Trophoblast cell (in vitro differentiated cells and primary cell): Measurements from ENCODE around the gene CEP41.

Experiments
- DNase-seq, 2 donors: peaks; one replicate each; pipeline ENCODE4 v3.0.0-alpha.2; 2016
- H2AFZ ChIP-seq: 2 replicates; pipeline ENCODE4 v1.6.1; 2013; ENCODE audit warnings: low read length, moderate library complexity, mild to moderate bottlenecking; ENCODE audit not compliant: insufficient read depth, poor library complexity
- H2AK5ac ChIP-seq: 2 replicates; pipeline ENCODE4 v1.6.1; 2013; ENCODE audit warnings: mild to moderate bottlenecking, low read length
- H2BK120ac ChIP-seq: 2 replicates; pipeline ENCODE4 v1.6.1; 2013; ENCODE audit warnings: low read length, mild to moderate bottlenecking, moderate library complexity; ENCODE audit not compliant: insufficient read depth, poor library complexity
- H2BK12ac ChIP-seq: 2 replicates; pipeline ENCODE4 v1.6.1; 2013; ENCODE audit warnings: mild to moderate bottlenecking, low read length, moderate library complexity
- H2BK5ac ChIP-seq: 2 replicates; pipeline ENCODE4 v1.6.1; 2013; ENCODE audit warnings: low read length, low read depth, moderate library complexity, mild to moderate bottlenecking; ENCODE audit not compliant: poor library complexity
- H3K14ac ChIP-seq: 2 replicates; pipeline ENCODE4 v1.6.1; 2013; ENCODE audit warnings: mild to moderate bottlenecking, low read length
- H3K18ac ChIP-seq: 2 replicates; pipeline ENCODE4 v1.6.1; 2013; ENCODE audit warnings: mild to moderate bottlenecking, low read length
- H3K23ac ChIP-seq: 2 replicates; pipeline ENCODE4 v1.6.1; 2013; ENCODE audit warnings: low read length
- H3K27ac ChIP-seq: 2 replicates; pipeline ENCODE4 v1.5.1; 2013; ENCODE audit warnings: low read depth, mild to moderate bottlenecking, inconsistent platforms, low read length, moderate library complexity
- H3K27me3 ChIP-seq: 2 replicates; pipeline ENCODE4 v1.6.1; 2013; ENCODE audit warnings: inconsistent platforms, mild to moderate bottlenecking, low read length, moderate library complexity; ENCODE audit not compliant: insufficient read depth
- H3K36me3 ChIP-seq, 2 experiments: 1 replicate in 1 of 2; 2 replicates in 1 of 2; pipeline ENCODE4 v1.6.1; 2013; ENCODE audit warnings: low read length in 2 of 2, mild to moderate bottlenecking in 2 of 2, moderate library complexity in 1 of 2; ENCODE audit not compliant: insufficient read depth in 2 of 2, control insufficient read depth in 1 of 2
- H3K4ac ChIP-seq: 2 replicates; pipeline ENCODE4 v1.6.1; 2013; ENCODE audit warnings: low read depth, mild to moderate bottlenecking, low read length, moderate library complexity
- H3K4me1 ChIP-seq, 2 experiments: 1 replicate in 1 of 2; 2 replicates in 1 of 2; pipeline ENCODE4 v1.6.1; 2013; ENCODE audit warnings: low read length in 2 of 2, mild to moderate bottlenecking in 2 of 2, moderate library complexity in 1 of 2; ENCODE audit not compliant: insufficient read depth in 2 of 2, control insufficient read depth in 1 of 2
- H3K4me2 ChIP-seq: 2 replicates; pipeline ENCODE4 v1.6.1; 2013; ENCODE audit warnings: inconsistent platforms, mild to moderate bottlenecking, low read length, moderate library complexity
- H3K4me3 ChIP-seq: 2 replicates; pipeline ENCODE4 v1.5.1; 2013; ENCODE audit warnings: mild to moderate bottlenecking, low read depth, low read length, inconsistent platforms
- H3K79me1 ChIP-seq: one replicate; pipeline ENCODE4 v1.6.1; 2013; ENCODE audit warnings: low read length
- H3K79me2 ChIP-seq: 2 replicates; pipeline ENCODE4 v1.6.1; 2013; ENCODE audit warnings: low read length, mild to moderate bottlenecking; ENCODE audit not compliant: control insufficient read depth, insufficient read depth, poor library complexity
- H3K9ac ChIP-seq: 2 replicates; pipeline ENCODE4 v1.6.1; 2013; ENCODE audit warnings: mild to moderate bottlenecking, low read length
- H3K9me3 ChIP-seq: 2 replicates; pipeline ENCODE4 v1.6.1; 2013; ENCODE audit warnings: low read depth, mild to moderate bottlenecking, control low read depth, inconsistent platforms, low read length; ENCODE audit not compliant: insufficient read depth
- H4K12ac ChIP-seq: 2 replicates; pipeline ENCODE4 v1.6.1; 2013; ENCODE audit warnings: low read depth, mild to moderate bottlenecking, low read length, moderate library complexity
- H4K8ac ChIP-seq: 2 replicates; pipeline ENCODE4 v1.6.1; 2013; ENCODE audit warnings: low read depth, mild to moderate bottlenecking, low read length, moderate library complexity
- H4K91ac ChIP-seq: one replicate; pipeline ENCODE4 v1.6.1; 2013; ENCODE audit warnings: low read depth, mild to moderate bottlenecking, low read length, moderate library complexity
- WGBS: extraction: QIAGEN DNeasy Blood & Tissue Kit; methylation state at CpG from one replicate; pipeline ENCODE4 v1.1.7; 2013; ENCODE audit warnings: missing lambda C conversion rate; ENCODE audit not compliant: insufficient read length, insufficient coverage; ENCODE audit errors: extremely low coverage; 5-methylcytosine and 5-hydroxymethylcytosine counted together

Gene CEP41

GRCh38 chr7:130441408-130441869 lies 623 bp upstream of the CEP41 start:
- Histone ChIP-seq H3K79me1 (peaks cover 13% of the 10 kb centered on the region), H3K9me3 (no peaks in the 10 kb centered on the region), H3K4me1 (peaks cover 5 to 9% of the 10 kb centered on the region in 2 experiments), H2BK120ac (no peak overlapping the region), H2BK12ac (no peak overlapping the region), H2BK5ac (no peak overlapping the region), H3K27ac (no peak overlapping the region), H4K8ac (no peak overlapping the region), H4K12ac (no peak overlapping the region), H3K79me2 (peaks cover 2% of the 10 kb centered on the region), H3K4me3 (no peak overlapping the region), H3K23ac (no peak overlapping the region), H2AK5ac (no peak overlapping the region), H3K36me3 (no peaks in the 10 kb centered on the region), H3K4me2 (peak overlapping the region; percentile 75), H3K9ac (no peak overlapping the region), H3K4ac (no peak overlapping the region), H3K14ac (no peak overlapping the region), H3K18ac (no peak overlapping the region), H4K91ac (peak overlapping the region; percentile 52), H3K27me3 (no peaks in the 10 kb centered on the region), H2AFZ (no peak overlapping the region)
- no CpG with 5 or more reads among the region's 9 CpGs for WGBS
- peak; percentile 22 to 69 for DNase-seq

DNA sequence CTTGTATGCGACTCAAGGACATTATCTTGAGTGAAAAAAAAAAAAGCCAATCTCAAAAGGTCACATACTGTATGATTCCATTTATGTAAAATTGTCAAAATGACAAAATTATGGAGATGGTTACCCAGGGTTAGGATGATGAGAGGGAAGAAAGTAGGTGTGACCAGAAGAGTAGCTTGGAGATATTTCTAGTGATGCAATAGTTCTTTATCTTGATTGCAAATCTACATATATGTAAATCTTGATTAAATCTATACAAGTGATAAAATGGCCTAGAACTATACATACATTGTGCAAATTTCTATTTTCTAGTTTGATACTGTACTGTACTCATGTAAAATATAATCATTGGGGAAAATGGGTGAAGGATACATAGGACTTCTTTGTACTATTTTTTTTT lies 4.6 kb downstream of the CEP41 start:
- Histone ChIP-seq H3K27me3 (no peaks in the 10 kb centered on the region), H3K4ac (no peak overlapping the region), H2BK5ac (no peak overlapping the region), H2AK5ac (no peak overlapping the region), H3K9me3 (no peaks in the 10 kb centered on the region), H3K14ac (no peak overlapping the region), H3K79me1 (peaks cover 10% of the 10 kb centered on the region), H3K4me3 (no peak overlapping the region), H2BK12ac (no peak overlapping the region), H3K27ac (no peak overlapping the region), H2AFZ (no peak overlapping the region), H3K4me1 (peaks cover 9 to 18% of the 10 kb centered on the region in 2 experiments), H4K12ac (no peak overlapping the region), H3K9ac (no peak overlapping the region), H3K79me2 (peaks cover 2% of the 10 kb centered on the region), H3K4me2 (no peak overlapping the region), H3K18ac (no peak overlapping the region), H2BK120ac (no peak overlapping the region), H4K91ac (no peak overlapping the region), H3K36me3 (no peaks in the 10 kb centered on the region), H3K23ac (no peak overlapping the region), H4K8ac (no peak overlapping the region)
- WGBS, result no CpG with 5 or more reads among the region's 1 CpG
- DNase-seq, result no peak

- H3K9ac ChIP-seq, result no peak overlapping the region
- WGBS, result no CpG with 5 or more reads among the region's 2 CpGs
- no peak overlapping the region for H4K12ac ChIP-seq
These were observed 5.4 kb downstream of the CEP41 start for GRCh38 chr7:130435311-130435854.

DNA sequence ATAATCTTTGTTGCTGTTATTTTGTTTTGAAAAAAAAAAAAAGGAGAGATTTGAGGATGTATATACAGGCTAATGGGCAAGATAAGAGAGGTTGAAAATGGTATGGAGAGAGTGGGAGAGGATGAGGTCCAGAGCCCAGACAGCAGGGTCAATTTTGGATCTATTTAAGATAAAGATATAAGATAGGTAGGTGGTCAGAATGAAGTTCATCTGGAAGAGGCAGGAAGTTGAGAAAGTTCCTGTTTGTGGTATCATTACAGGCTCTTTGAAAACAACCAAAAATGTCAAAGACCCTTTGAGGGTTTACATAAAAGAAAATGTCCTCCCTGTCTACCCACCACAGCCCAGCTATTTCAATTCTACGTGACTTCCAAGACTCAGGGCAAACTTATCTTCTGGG lies 7.5 kb downstream of the CEP41 start:
- no peak overlapping the region for H3K18ac ChIP-seq
- no peak overlapping the region for H2AFZ ChIP-seq
- H3K23ac ChIP-seq, result no peak overlapping the region
- no peak overlapping the region for H2BK120ac ChIP-seq
- no peaks in the 10 kb centered on the region for H3K79me2 ChIP-seq
- peaks cover 7 to 17% of the 10 kb centered on the region in 2 experiments for H3K4me1 ChIP-seq
- no peak overlapping the region for H4K12ac ChIP-seq
- no peaks in the 10 kb centered on the region for H3K36me3 ChIP-seq
- no peaks in the 10 kb centered on the region for H3K27me3 ChIP-seq
- no peak for DNase-seq
- no peak overlapping the region for H3K4me3 ChIP-seq
- H4K91ac ChIP-seq, result no peak overlapping the region
- H2BK5ac ChIP-seq, result no peak overlapping the region
- no peaks in the 10 kb centered on the region for H3K9me3 ChIP-seq
- WGBS, result no CpG with 5 or more reads among the region's 1 CpG
- H3K9ac ChIP-seq, result no peak overlapping the region
- H4K8ac ChIP-seq, result no peak overlapping the region
- no peak overlapping the region for H3K4me2 ChIP-seq
- H3K14ac ChIP-seq, result no peak overlapping the region
- peaks cover 2% of the 10 kb centered on the region for H3K79me1 ChIP-seq
- no peak overlapping the region for H3K27ac ChIP-seq
- no peak overlapping the region for H2AK5ac ChIP-seq
- H3K4ac ChIP-seq, result no peak overlapping the region
- no peak overlapping the region for H2BK12ac ChIP-seq

More at GRCh38 chr7:130435311-130435854, 5.4 kb downstream of the CEP41 start:
- Histone ChIP-seq H3K27ac (no peak overlapping the region), H3K14ac (no peak overlapping the region), H2AFZ (no peak overlapping the region), H3K36me3 (no peaks in the 10 kb centered on the region), H3K79me2 (no peaks in the 10 kb centered on the region), H2BK120ac (no peak overlapping the region), H3K4me1 (peaks cover 11 to 22% of the 10 kb centered on the region in 2 experiments), H2BK12ac (no peak overlapping the region), H3K9me3 (no peaks in the 10 kb centered on the region), H3K18ac (no peak overlapping the region), H3K23ac (no peak overlapping the region), H3K27me3 (no peaks in the 10 kb centered on the region), H2BK5ac (no peak overlapping the region), H3K4me2 (no peak overlapping the region), H3K79me1 (peaks cover 6% of the 10 kb centered on the region), H2AK5ac (no peak overlapping the region), H3K4me3 (no peak overlapping the region), H4K8ac (no peak overlapping the region), H4K91ac (no peak overlapping the region), H3K4ac (no peak overlapping the region)
- DNase-seq, result no peak
